Gastrocnemius medialis (tissue), 4 donors: ENCODE data around the gene CCDC192. TPM values are rescaled to one million over a fixed set of nuclear protein-coding genes. Genes with fewer than 3 reads are reported as not detected.

Experiments used
- ATAC-seq, 2 donors: fragments of 150-250 bp; one replicate each; pipeline ENCODE4 v1.9.1; 2016
- DNase-seq, 2 donors: peaks; one replicate each; pipeline ENCODE4 v3.0.0-alpha.2; 2019
- H3K27ac ChIP-seq, 4 donors: fragments of 200-600 bp; sonication (generic); 1 replicate in 1 of 4; 2 replicates in 3 of 4; pipeline ENCODE4 v1.5.1; 2016 to 2018; ENCODE audit warnings: mild to moderate bottlenecking in 2 of 4, moderate library complexity in 1 of 4
- H3K27me3 ChIP-seq, 3 donors: fragments of 200-600 bp; sonication (generic) in 2 of 3; 1 replicate in 1 of 3; 2 replicates in 2 of 3; pipeline versions ENCODE4 v1.5.1 to v1.6.0; 2016 to 2019; ENCODE audit warnings: mild to moderate bottlenecking in 1 of 3, moderate library complexity in 1 of 3
- H3K36me3 ChIP-seq, 2 donors: fragments of 200-600 bp; sonication (generic) in 1 of 2; one replicate each; pipeline ENCODE4 v1.5.1; 2017 to 2018
- H3K4me1 ChIP-seq, 2 donors: fragments of 200-600 bp; sonication (generic) in 1 of 2; one replicate each; pipeline ENCODE4 v1.5.1; 2016 to 2017; ENCODE audit warnings: mild to moderate bottlenecking in 2 of 2
- H3K4me3 ChIP-seq, 4 donors: fragments of 200-600 bp; sonication (generic) in 3 of 4; 1 replicate in 1 of 4; 2 replicates in 3 of 4; pipeline ENCODE4 v1.5.1; 2016 to 2019; ENCODE audit warnings: mild to moderate bottlenecking in 2 of 4
- H3K9me3 ChIP-seq, 3 donors: fragments of 200-600 bp; sonication (generic) in 2 of 3; 1 replicate in 1 of 3; 2 replicates in 2 of 3; pipeline ENCODE4 v1.5.1; 2016 to 2019
- CTCF ChIP-seq, 5 experiments: fragments of 450-650 bp in 3 of 5; fragments of 200-600 bp in 2 of 5; sonication (generic) in 2 of 5; IDR thresholded peaks in 4 of 5; conservative IDR thresholded peaks in 1 of 5; 1 replicate in 4 of 5; 2 replicates in 1 of 5; pipeline ENCODE4 v1.5.1; 2016 to 2019; ENCODE audit warnings: antibody characterized with exemption in 5 of 5, mild to moderate bottlenecking in 3 of 5, moderate library complexity in 3 of 5
- POLR2A ChIP-seq, 2 donors: fragments of 450-650 bp; IDR thresholded peaks; one replicate each; pipeline ENCODE4 v1.6.1; 2017; ENCODE audit warnings: antibody characterized with exemption in 2 of 2, mild to moderate bottlenecking in 2 of 2, moderate library complexity in 2 of 2
- in situ Hi-C, 4 donors: fragments of 200-750 bp; cut with MboI; loops; one replicate each; pipeline versions ENCODE4 v1.15.0 to v1.8.0; 2017; ENCODE audit warnings: low sequenced_read_pairs in 4 of 4
- intact Hi-C: fragments of 100-400 bp; cut with DNase I; formaldehyde crosslinking; loops from one replicate; pipeline ENCODE4 v1.15.1; 2023; ENCODE audit warnings: low total_unique reads
- total RNA-seq, 4 donors: library from RNA; depleted of rRNA; stranded (reverse); fragments of >200 nt; gene quantifications; one replicate each; pipeline versions ENCODE4 v1.1.0 to v1.2.3, GENCODE V29; 2016

CCDC192 gene
- total RNA-seq, 4 donors from 2014 or later: not detected

GRCh38 chr5:127926974-127927373, 223.8 kb downstream of the CCDC192 start:
- in situ Hi-C loops (no loop called here), intact Hi-C loops (no loop called here)
- no peak for ATAC-seq
- H3K9me3 ChIP-seq: no peaks in the 10 kb centered on the region
- H3K27ac ChIP-seq: no peak overlapping the region
- TF ChIP-seq POLR2A (IDR thresholded peaks at IDR 0.05) (no peak), CTCF (IDR thresholded peaks at IDR 0.05 in 4 of 5, conservative IDR thresholded peaks at IDR 0.05 in 1 of 5) (no peak)
- no peaks in the 10 kb centered on the region for H3K36me3 ChIP-seq
- DNase-seq: no peak
- no peaks in the 10 kb centered on the region for H3K27me3 ChIP-seq
- H3K4me3 ChIP-seq: no peak overlapping the region
- H3K4me1 ChIP-seq: no peaks in the 10 kb centered on the region

GRCh38 chr5:127928053-127928452, 224.9 kb downstream of the CCDC192 start:
- Histone ChIP-seq H3K27me3 (no peaks in the 10 kb centered on the region), H3K4me3 (no peak overlapping the region), H3K9me3 (no peaks in the 10 kb centered on the region), H3K27ac (no peak overlapping the region), H3K36me3 (no peaks in the 10 kb centered on the region), H3K4me1 (no peaks in the 10 kb centered on the region)
- DNase-seq (no peak), ATAC-seq (no peak)
- TF ChIP-seq POLR2A (IDR thresholded peaks at IDR 0.05): no peak
- TF ChIP-seq CTCF (IDR thresholded peaks at IDR 0.05 in 4 of 5, conservative IDR thresholded peaks at IDR 0.05 in 1 of 5): no peak
- intact Hi-C loops: no loop called here
- in situ Hi-C loops: no loop called here

- Histone ChIP-seq H3K4me3 (no peak overlapping the region), H3K27me3 (no peaks in the 10 kb centered on the region), H3K36me3 (no peaks in the 10 kb centered on the region), H3K9me3 (no peaks in the 10 kb centered on the region), H3K27ac (no peak overlapping the region), H3K4me1 (no peaks in the 10 kb centered on the region)
- intact Hi-C loops (no loop called here), in situ Hi-C loops (no loop called here)
- TF ChIP-seq POLR2A (IDR thresholded peaks at IDR 0.05) (no peak), CTCF (IDR thresholded peaks at IDR 0.05 in 4 of 5, conservative IDR thresholded peaks at IDR 0.05 in 1 of 5) (no peak)
- ATAC-seq (no peak), DNase-seq (no peak)
Observed at GRCh38 chr5:127930311-127930710, 227.1 kb downstream of the CCDC192 start.

- intact Hi-C loops (no loop called here), in situ Hi-C loops (no loop called here)
- DNase-seq (no peak), ATAC-seq (no peak)
- no peak overlapping the region for H3K4me3 ChIP-seq
- TF ChIP-seq POLR2A (IDR thresholded peaks at IDR 0.05): no peak
- H3K9me3 ChIP-seq: no peaks in the 10 kb centered on the region
- no peaks in the 10 kb centered on the region for H3K36me3 ChIP-seq
- H3K4me1 ChIP-seq: no peaks in the 10 kb centered on the region
- H3K27me3 ChIP-seq: no peaks in the 10 kb centered on the region
- no peak overlapping the region for H3K27ac ChIP-seq
Observed at GRCh38 chr5:127931396-127931795, 228.2 kb downstream of the CCDC192 start.

- in situ Hi-C loops (no loop called here), intact Hi-C loops (no loop called here)
- Histone ChIP-seq H3K9me3 (no peaks in the 10 kb centered on the region), H3K27ac (no peak overlapping the region), H3K36me3 (no peaks in the 10 kb centered on the region), H3K27me3 (no peaks in the 10 kb centered on the region), H3K4me1 (no peaks in the 10 kb centered on the region), H3K4me3 (no peak overlapping the region)
- TF ChIP-seq CTCF (IDR thresholded peaks at IDR 0.05 in 4 of 5, conservative IDR thresholded peaks at IDR 0.05 in 1 of 5) (no peak), POLR2A (IDR thresholded peaks at IDR 0.05) (no peak)
- ATAC-seq (no peak), DNase-seq (no peak)
Observed at GRCh38 chr5:127933348-127933747, 230.2 kb downstream of the CCDC192 start.
